ENCODE data around the gene PLXNC1. TPM values are rescaled to one million over a fixed set of nuclear protein-coding genes. Genes with fewer than 3 reads are reported as not detected.

PLXNC1 gene
- total RNA-seq, 6 experiments from 2014 or later, result 0.18 to 0.40 (median 0.22) TPM

DNA sequence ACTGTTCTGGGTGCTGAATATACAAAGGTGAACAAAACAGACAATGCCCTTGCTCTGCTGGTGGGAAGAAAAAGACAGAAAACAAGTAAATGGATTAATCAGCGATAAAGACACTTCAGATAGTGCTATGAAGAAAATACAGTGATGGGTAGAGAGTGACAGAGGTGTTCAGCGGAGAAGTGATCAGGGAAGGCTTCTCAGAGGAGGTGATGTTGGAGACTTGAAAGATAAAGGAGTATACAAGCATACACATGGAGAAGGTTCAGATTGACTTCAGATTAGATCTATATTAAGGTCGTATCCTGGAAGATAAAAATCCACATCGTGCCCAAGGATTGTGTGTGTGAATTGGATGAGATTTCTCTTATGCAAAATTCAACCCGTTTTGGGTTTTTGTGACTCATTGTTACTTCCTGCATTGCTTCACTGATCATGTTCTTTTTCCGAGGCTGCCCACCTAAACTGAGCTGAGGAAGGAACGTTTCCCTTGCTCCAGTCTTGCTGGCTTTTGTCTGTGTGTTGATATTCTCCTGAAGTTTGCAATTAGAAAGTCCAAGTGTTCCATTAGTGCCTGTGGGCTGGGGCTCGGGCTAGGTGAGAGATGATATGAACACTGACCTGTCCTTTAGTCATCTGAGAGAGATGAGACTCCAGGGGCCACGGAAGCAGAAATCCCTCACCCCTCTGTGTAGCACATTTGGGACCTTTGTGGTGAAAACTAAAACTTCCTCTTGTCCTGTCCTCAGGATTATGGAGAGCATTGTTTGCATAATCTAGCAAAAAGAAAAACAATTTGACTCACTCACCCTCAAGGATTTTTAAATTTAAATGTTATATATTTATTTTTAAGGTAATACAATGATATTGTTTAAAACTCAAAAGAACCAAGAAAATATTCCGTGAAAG, 27.6 kb downstream of the PLXNC1 start:
- Mint-ChIP-seq H3K4me1 (ENCODE audit: low read depth) (peaks cover 36% of the 10 kb centered on the region), H3K4me3 (no peak overlapping the region), H3K36me3 (ENCODE audit: low read depth) (peaks cover 6% of the 10 kb centered on the region), H3K9me3 (peaks cover 13% of the 10 kb centered on the region), H3K27ac (no peak overlapping the region), H3K27me3 (ENCODE audit: insufficient read depth) (peaks cover 10% of the 10 kb centered on the region)
- DNase-seq, result no peak
- TF ChIP-seq, protein P1, sequence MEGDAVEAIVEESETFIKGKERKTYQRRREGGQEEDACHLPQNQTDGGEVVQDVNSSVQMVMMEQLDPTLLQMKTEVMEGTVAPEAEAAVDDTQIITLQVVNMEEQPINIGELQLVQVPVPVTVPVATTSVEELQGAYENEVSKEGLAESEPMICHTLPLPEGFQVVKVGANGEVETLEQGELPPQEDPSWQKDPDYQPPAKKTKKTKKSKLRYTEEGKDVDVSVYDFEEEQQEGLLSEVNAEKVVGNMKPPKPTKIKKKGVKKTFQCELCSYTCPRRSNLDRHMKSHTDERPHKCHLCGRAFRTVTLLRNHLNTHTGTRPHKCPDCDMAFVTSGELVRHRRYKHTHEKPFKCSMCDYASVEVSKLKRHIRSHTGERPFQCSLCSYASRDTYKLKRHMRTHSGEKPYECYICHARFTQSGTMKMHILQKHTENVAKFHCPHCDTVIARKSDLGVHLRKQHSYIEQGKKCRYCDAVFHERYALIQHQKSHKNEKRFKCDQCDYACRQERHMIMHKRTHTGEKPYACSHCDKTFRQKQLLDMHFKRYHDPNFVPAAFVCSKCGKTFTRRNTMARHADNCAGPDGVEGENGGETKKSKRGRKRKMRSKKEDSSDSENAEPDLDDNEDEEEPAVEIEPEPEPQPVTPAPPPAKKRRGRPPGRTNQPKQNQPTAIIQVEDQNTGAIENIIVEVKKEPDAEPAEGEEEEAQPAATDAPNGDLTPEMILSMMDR (IDR thresholded peaks at IDR 0.05), result no peak

- peaks cover 8% of the 10 kb centered on the region for H3K27me3 Mint-ChIP-seq (ENCODE audit: insufficient read depth)
- no peak overlapping the region for H3K4me3 Mint-ChIP-seq
- peaks cover 6% of the 10 kb centered on the region for H3K36me3 Mint-ChIP-seq (ENCODE audit: low read depth)
- peaks cover 13% of the 10 kb centered on the region for H3K9me3 Mint-ChIP-seq
- TF ChIP-seq, protein P1 (IDR thresholded peaks at IDR 0.05), result no peak
- peaks cover 17% of the 10 kb centered on the region for H3K4me1 Mint-ChIP-seq (ENCODE audit: low read depth)
- DNase-seq, result no peak
- no peak overlapping the region for H3K27ac Mint-ChIP-seq
Observed at GRCh38 chr12:94178054-94178453, 29.7 kb downstream of the PLXNC1 start.

DNA sequence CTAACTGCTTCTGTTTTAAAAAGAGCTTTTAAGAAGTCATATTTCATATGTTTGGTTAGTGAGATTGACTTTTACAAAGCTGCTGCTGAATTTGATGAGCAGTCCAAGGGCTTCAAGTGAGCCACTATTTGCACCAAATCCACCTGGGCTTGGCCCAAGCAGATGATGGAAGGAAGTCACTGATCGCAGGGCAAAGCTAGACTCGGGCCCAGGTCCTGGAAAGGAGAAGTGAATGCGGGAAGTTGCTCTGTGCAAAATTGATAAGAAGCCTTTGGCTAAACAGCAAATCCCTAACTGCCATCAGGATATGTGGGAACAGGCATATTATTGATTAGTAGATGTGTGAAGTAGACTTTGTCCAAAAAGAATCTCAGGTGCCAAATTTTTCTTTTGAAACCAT, 30.5 kb downstream of the PLXNC1 start:
- no peak overlapping the region for H3K27ac Mint-ChIP-seq
- peaks cover 6% of the 10 kb centered on the region for H3K36me3 Mint-ChIP-seq (ENCODE audit: low read depth)
- no peak for DNase-seq
- TF ChIP-seq, protein P1 (IDR thresholded peaks at IDR 0.05), result no peak
- H3K4me1 Mint-ChIP-seq (ENCODE audit: low read depth), result peaks cover 11% of the 10 kb centered on the region
- peaks cover 13% of the 10 kb centered on the region for H3K9me3 Mint-ChIP-seq
- peaks cover 11% of the 10 kb centered on the region for H3K27me3 Mint-ChIP-seq (ENCODE audit: insufficient read depth)
- H3K4me3 Mint-ChIP-seq, result no peak overlapping the region

GRCh38 chr12:94179723-94180122, 31.3 kb downstream of the PLXNC1 start:
- no peak for DNase-seq
- H3K36me3 Mint-ChIP-seq (ENCODE audit: low read depth), result peaks cover 6% of the 10 kb centered on the region
- TF ChIP-seq, protein P1 (IDR thresholded peaks at IDR 0.05), result no peak
- no peak overlapping the region for H3K4me3 Mint-ChIP-seq
- no peak overlapping the region for H3K27ac Mint-ChIP-seq
- H3K9me3 Mint-ChIP-seq, result peaks cover 13% of the 10 kb centered on the region
- peaks cover 16% of the 10 kb centered on the region for H3K27me3 Mint-ChIP-seq (ENCODE audit: insufficient read depth)
- peaks cover 11% of the 10 kb centered on the region for H3K4me1 Mint-ChIP-seq (ENCODE audit: low read depth)

DNA sequence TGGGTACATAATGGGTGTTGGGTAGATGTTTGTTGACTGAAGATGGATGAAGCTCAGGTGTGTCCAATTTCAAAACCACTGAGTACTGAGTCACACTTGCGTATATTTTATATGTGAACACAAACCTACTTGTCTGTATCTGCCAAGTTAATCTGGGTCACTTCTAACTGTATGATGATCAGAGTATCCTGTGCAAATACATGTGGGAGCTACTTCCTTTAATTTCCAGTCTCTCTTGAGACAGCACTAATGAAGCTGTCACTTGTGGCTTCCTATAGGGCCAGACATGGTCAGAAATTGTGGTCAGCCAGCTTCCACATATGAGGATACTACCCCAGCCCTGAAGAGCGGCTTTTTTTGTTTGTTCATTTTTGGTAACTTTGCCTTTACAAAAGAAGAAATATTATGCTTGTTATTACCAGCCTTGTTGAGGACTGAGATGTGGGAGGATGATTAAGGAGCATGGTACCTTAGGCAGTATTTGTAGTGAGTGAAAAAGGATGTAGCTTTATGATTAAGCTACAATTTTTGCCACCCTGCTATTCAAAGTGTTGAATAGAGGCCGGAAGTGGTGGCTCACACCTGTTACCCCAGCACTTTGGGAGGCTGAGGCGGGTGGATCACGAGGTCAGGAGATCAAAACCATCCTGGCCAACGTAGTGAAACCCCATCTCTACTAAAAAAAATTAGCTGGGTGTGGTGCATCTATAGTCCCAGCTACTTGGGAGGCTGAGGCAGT, 32.4 kb downstream of the PLXNC1 start:
- H3K4me1 Mint-ChIP-seq (ENCODE audit: low read depth), result peaks cover 7% of the 10 kb centered on the region
- H3K36me3 Mint-ChIP-seq (ENCODE audit: low read depth), result peaks cover 6% of the 10 kb centered on the region
- peaks cover 24% of the 10 kb centered on the region for H3K27me3 Mint-ChIP-seq (ENCODE audit: insufficient read depth)
- peaks cover 13% of the 10 kb centered on the region for H3K9me3 Mint-ChIP-seq
- H3K27ac Mint-ChIP-seq, result no peak overlapping the region
- TF ChIP-seq, protein P1 (IDR thresholded peaks at IDR 0.05), result no peak
- no peak overlapping the region for H3K4me3 Mint-ChIP-seq
- no peak for DNase-seq
